HepG2 (cell line): ENCODE measurements around the gene PPP1R1B. TPM values are rescaled to one million over a fixed set of nuclear protein-coding genes. Genes with fewer than 3 reads are reported as not detected.

Source experiments
- ATAC-seq: fragments of 200-7000 bp; cut with Tn5 transposase; 3 replicates; pipeline ENCODE4 v1.9.1; 2020; ENCODE audit warnings: mild to moderate bottlenecking, moderate library complexity
- BruUV-seq: library from RNA; stranded (reverse); fragments of 400-500 nt; replicated peaks from 2 replicates; lab custom pipeline; 2021; lab: Mats Ljungman, UMichigan
- CTCF ChIA-PET: fragments of 300-600 bp; formaldehyde crosslinking; extraction: SDS; loops from one replicate; lab custom pipeline; 2021; ENCODE audit warnings: low total read pairs, inconsistent platforms, low intra/inter-chr PET ratio; lab: Yijun Ruan, JAX
- POLR2A ChIA-PET: fragments of 350-600 bp; sonication (Branson Sonifier 250); formaldehyde crosslinking; loops from one replicate; lab custom pipeline; 2020; ENCODE audit warnings: antibody characterized with exemption, inconsistent platforms; lab: Yijun Ruan, JAX
- DNase-seq: peaks from one replicate; pipeline ENCODE4 v3.0.0-alpha.2; 2015; ENCODE audit warnings: low spot score
- FAIRE-seq: peaks from 3 replicates; lab custom pipeline; 2011; peaks lifted over from hg19 to GRCh38; lab: Jason Lieb, UNC
- H2AFZ ChIP-seq: one replicate; pipeline ENCODE4 v1.6.1; 2011; ENCODE audit warnings: low read length, inconsistent platforms
- H3K27ac ChIP-seq: fragments of 300-600 bp; 3 replicates; pipeline ENCODE4 v1.8.0; 2011; ENCODE audit warnings: mixed run types, mild to moderate bottlenecking, mixed read lengths, low read length, inconsistent platforms; ENCODE audit not compliant: insufficient read depth; ENCODE audit errors: extremely low read length
- H3K27me3 ChIP-seq, 2 experiments: fragments of 200-600 bp in 1 of 2; 2 replicates in 1 of 2; 3 replicates in 1 of 2; pipeline versions ENCODE4 v1.6.0 to v1.8.0; 2011; ENCODE audit warnings: low read length in 2 of 2, mild to moderate bottlenecking in 2 of 2, moderate library complexity in 2 of 2, inconsistent platforms in 1 of 2; ENCODE audit not compliant: insufficient read depth in 2 of 2, control insufficient read depth in 1 of 2
- H3K36me3 ChIP-seq, 2 experiments: fragments of 200-600 bp in 1 of 2; replicated peaks in 1 of 2; 2 replicates in 1 of 2; 3 replicates in 1 of 2; pipeline versions ENCODE4 v1.5.1 to v1.8.0; 2011; ENCODE audit warnings: low read length in 2 of 2, inconsistent platforms in 1 of 2; ENCODE audit not compliant: insufficient read depth in 2 of 2, control insufficient read depth in 1 of 2
- H3K4me1 ChIP-seq: 2 replicates; pipeline ENCODE4 v1.5.1; 2012; ENCODE audit warnings: low read length, inconsistent platforms; ENCODE audit not compliant: insufficient read depth
- H3K4me2 ChIP-seq: 2 replicates; pipeline ENCODE4 v1.6.0; 2011; ENCODE audit warnings: low read depth, low read length, inconsistent platforms
- H3K4me3 ChIP-seq, 3 experiments: fragments of 200-600 bp in 1 of 3; sonication (generic), shearing (Covaris generic) in 1 of 3; replicated peaks in 1 of 3; 2 replicates each; pipeline ENCODE4 v1.5.1; 2011 to 2016; ENCODE audit warnings: low read length in 3 of 3, inconsistent platforms in 2 of 3, low read depth in 2 of 3, mild to moderate bottlenecking in 2 of 3, control low read depth in 1 of 3, mixed read lengths in 1 of 3; ENCODE audit not compliant: insufficient read depth in 1 of 3
- H3K79me2 ChIP-seq: one replicate; pipeline ENCODE4 v1.6.1; 2011; ENCODE audit warnings: low read length, inconsistent platforms; ENCODE audit not compliant: insufficient read depth
- H3K9ac ChIP-seq: 2 replicates; pipeline ENCODE4 v1.6.0; 2011; ENCODE audit warnings: mild to moderate bottlenecking, low read depth, low read length, inconsistent platforms; ENCODE audit not compliant: insufficient read depth
- H3K9me3 ChIP-seq: 2 replicates; pipeline ENCODE4 v1.5.1; 2012; ENCODE audit warnings: mild to moderate bottlenecking, low read length
- H4K20me1 ChIP-seq: 2 replicates; pipeline ENCODE4 v1.6.0; 2011; ENCODE audit warnings: inconsistent platforms, mild to moderate bottlenecking, low read length, moderate library complexity; ENCODE audit not compliant: insufficient read depth
- MLXIP ChIP-seq: sonication (generic); formaldehyde crosslinking; IDR thresholded peaks from 2 replicates; pipeline ENCODE4 v1.9.0; 2021; ENCODE audit warnings: missing genetic modification reagents, borderline replicate concordance
- MNT ChIP-seq: fragments of 450-650 bp; IDR thresholded peaks from 2 replicates; pipeline ENCODE4 v1.6.1; 2016
- NFYC ChIP-seq: IDR thresholded peaks from 2 replicates; pipeline ENCODE4 v1.6.1; 2016; ENCODE audit warnings: missing genetic modification reagents, missing compliant biosample characterization
- THRA ChIP-seq: sonication (generic); formaldehyde crosslinking; IDR thresholded peaks from 2 replicates; pipeline ENCODE4 v1.4.0; 2020; ENCODE audit warnings: missing genetic modification reagents, borderline replicate concordance
- ZBTB7B ChIP-seq: sonication (generic); formaldehyde crosslinking; IDR thresholded peaks from 2 replicates; pipeline ENCODE4 v1.4.0; 2020; ENCODE audit warnings: missing genetic modification reagents
- ZKSCAN8 ChIP-seq: IDR thresholded peaks from 2 replicates; pipeline ENCODE4 v1.6.1; 2016; ENCODE audit warnings: borderline replicate concordance, missing genetic modification reagents, missing compliant biosample characterization
- ZNF143 ChIP-seq: sonication (generic); formaldehyde crosslinking; IDR thresholded peaks from 2 replicates; pipeline ENCODE4 v1.4.0; 2020; ENCODE audit warnings: missing genetic modification reagents
- ZNF232 ChIP-seq: sonication (generic); formaldehyde crosslinking; IDR thresholded peaks from 2 replicates; pipeline ENCODE4 v1.4.0; 2020; ENCODE audit warnings: missing genetic modification reagents, borderline replicate concordance
- ZNF282 ChIP-seq: fragments of 450-650 bp; IDR thresholded peaks from 2 replicates; pipeline ENCODE4 v1.6.1; 2018; ENCODE audit not compliant: partially characterized antibody
- ZNF547 ChIP-seq: sonication (generic); formaldehyde crosslinking; IDR thresholded peaks from 2 replicates; pipeline ENCODE4 v1.5.1; 2020; ENCODE audit warnings: mild to moderate bottlenecking, missing genetic modification reagents
- ZNF556 ChIP-seq: sonication (generic); formaldehyde crosslinking; IDR thresholded peaks from 2 replicates; pipeline ENCODE4 v1.4.0; 2020; ENCODE audit warnings: mild to moderate bottlenecking, missing genetic modification reagents, borderline replicate concordance
- ZNF589 ChIP-seq: sonication (generic); formaldehyde crosslinking; conservative IDR thresholded peaks from 2 replicates; pipeline ENCODE4 v1.8.0; 2022; ENCODE audit warnings: mild to moderate bottlenecking, moderate library complexity, missing genetic modification reagents
- ZNF670 ChIP-seq: sonication (generic); formaldehyde crosslinking; IDR thresholded peaks from 2 replicates; pipeline ENCODE4 v1.8.0; 2022; ENCODE audit warnings: mild to moderate bottlenecking, missing genetic modification reagents, borderline replicate concordance
- WGBS: methylation state at CpG from one replicate; pipeline ENCODE4 v1.1.6; 2017; ENCODE audit warnings: low lambda C conversion rate; 5-methylcytosine and 5-hydroxymethylcytosine counted together
- in situ Hi-C: cut with HindIII; loops from 2 replicates; pipeline ENCODE4 v1.10.0; 2017; ENCODE audit warnings: low pct_unique_long_range_greater_than_20kb; ENCODE audit not compliant: extremely low pct_ligation_motif_present
- intact Hi-C: fragments of 100-400 bp; cut with micrococcal nuclease; formaldehyde crosslinking; loops from one replicate; pipeline ENCODE4 v1.10.0; 2022; ENCODE audit not compliant: unreplicated experiment
- polyA plus RNA-seq, 8 experiments: library from polyadenylated mRNA; depleted of rRNA in 3 of 8; stranded (reverse) in 7 of 8; unstranded in 1 of 8; fragments of >200 nt; fragmentation: Illumina TruSeq in 4 of 8; extraction: Trizol in 4 of 8; gene quantifications; 2 replicates each; pipeline versions ENCODE4 v1.2.1 to v1.2.3, GENCODE V29; 2011 to 2016; ENCODE audit warnings: low read depth in 4 of 8, missing spikeins in 1 of 8, mixed read lengths in 1 of 8; ENCODE audit not compliant: insufficient read depth in 1 of 8
- total RNA-seq, 5 experiments: library from RNA; depleted of rRNA; stranded (reverse); fragments of >200 nt; fragmentation: Illumina TruSeq; extraction: Trizol; gene quantifications; 2 replicates each; pipeline ENCODE4 v1.2.3, GENCODE V29; 2016; ENCODE audit warnings: low read depth in 1 of 5

PPP1R1B gene
- total and polyA plus RNA-seq, 2 of the 13 experiments (the other 11 are each of a cell fraction or from before 2014, with no cell fraction given): 0.08 TPM; not detected in 1

- no peaks in the 10 kb centered on the region for H3K9me3 ChIP-seq
- intact Hi-C loops: no loop called here
- in situ Hi-C loops: no loop called here
- DNase-seq: no peak
- H2AFZ ChIP-seq: no peak overlapping the region
- H3K4me2 ChIP-seq: no peak overlapping the region
- no TSS peak for BruUV-seq
- H3K9ac ChIP-seq: no peak overlapping the region
- H3K79me2 ChIP-seq: no peaks in the 10 kb centered on the region
- WGBS: 90% methylated on average over 15 of the region's 15 CpGs
- FAIRE-seq: no peak
- ChIA-PET POLR2A (no interaction called here), CTCF (no interaction called here)
- H3K36me3 ChIP-seq: peaks cover 25 to 33% of the 10 kb centered on the region in 2 experiments; a peak in 4 of 5 replicates
- no peak for ATAC-seq
- no peak for TF ChIP-seq THRA (CRISPR knock-in tag)
- TF ChIP-seq MNT: peak; percentile 27; the same call in 1 of the 2 replicates
- no peaks in the 10 kb centered on the region for H3K27me3 ChIP-seq
- no peaks in the 10 kb centered on the region for H4K20me1 ChIP-seq
- peaks cover 16% of the 10 kb centered on the region for H3K4me1 ChIP-seq
- no peak overlapping the region for H3K27ac ChIP-seq
- no peak overlapping the region for H3K4me3 ChIP-seq
These were observed 32.7 kb downstream of the PPP1R1B start for GRCh38 chr17:39659279-39660010.

GRCh38 chr17:39660011-39660360 is 33.2 kb downstream of the PPP1R1B start:
- DNase-seq (no peak), ATAC-seq (no peak), FAIRE-seq (no peak)
- in situ Hi-C loops: no loop called here
- no peak overlapping the region for H3K9ac ChIP-seq
- H4K20me1 ChIP-seq: no peaks in the 10 kb centered on the region
- H3K4me1 ChIP-seq: peaks cover 21% of the 10 kb centered on the region
- ChIA-PET POLR2A (no interaction called here), CTCF (no interaction called here)
- peaks cover 22 to 27% of the 10 kb centered on the region in 2 experiments; a peak in 4 of 5 replicates for H3K36me3 ChIP-seq
- H3K4me3 ChIP-seq: no peak overlapping the region
- H3K79me2 ChIP-seq: no peaks in the 10 kb centered on the region
- BruUV-seq: no TSS peak
- no peaks in the 10 kb centered on the region for H3K9me3 ChIP-seq
- intact Hi-C loops: no loop called here
- no peak overlapping the region for H2AFZ ChIP-seq
- H3K27me3 ChIP-seq: no peaks in the 10 kb centered on the region
- no peak overlapping the region for H3K4me2 ChIP-seq
- 91% methylated on average over 5 of the region's 5 CpGs for WGBS
- no peak overlapping the region for H3K27ac ChIP-seq
- TF ChIP-seq ZNF143 (CRISPR knock-in tag): no peak
- no peak for TF ChIP-seq ZBTB7B (CRISPR knock-in tag)
- no peak for TF ChIP-seq MLXIP (CRISPR knock-in tag)
- TF ChIP-seq ZNF556 (CRISPR knock-in tag): no peak
- TF ChIP-seq ZNF282: no peak
- no peak for TF ChIP-seq ZNF670 (CRISPR knock-in tag)
- TF ChIP-seq ZKSCAN8 (CRISPR knock-in tag): no peak
- no peak for TF ChIP-seq ZNF547 (CRISPR knock-in tag)
- no peak for TF ChIP-seq NFYC
- TF ChIP-seq ZNF232: no peak
- no peak for TF ChIP-seq ZNF589 (CRISPR knock-in tag)
